GM21825 (cell line): ENCODE results near the gene PICK1.
"Not testable (repeated sequence)": the region's sequence is repeated elsewhere in the genome, so short reads cannot be mapped to it uniquely, and the experiment has no call there.

ENCODE experiments used
- ATAC-seq: cut with Tn5 transposase; IDR thresholded peaks from one replicate; pipeline ENCODE4 v1.9.1; 2021; ENCODE audit warnings: mild to moderate bottlenecking, moderate library complexity; ENCODE audit not compliant: unreplicated experiment

Gene PICK1

DNA sequence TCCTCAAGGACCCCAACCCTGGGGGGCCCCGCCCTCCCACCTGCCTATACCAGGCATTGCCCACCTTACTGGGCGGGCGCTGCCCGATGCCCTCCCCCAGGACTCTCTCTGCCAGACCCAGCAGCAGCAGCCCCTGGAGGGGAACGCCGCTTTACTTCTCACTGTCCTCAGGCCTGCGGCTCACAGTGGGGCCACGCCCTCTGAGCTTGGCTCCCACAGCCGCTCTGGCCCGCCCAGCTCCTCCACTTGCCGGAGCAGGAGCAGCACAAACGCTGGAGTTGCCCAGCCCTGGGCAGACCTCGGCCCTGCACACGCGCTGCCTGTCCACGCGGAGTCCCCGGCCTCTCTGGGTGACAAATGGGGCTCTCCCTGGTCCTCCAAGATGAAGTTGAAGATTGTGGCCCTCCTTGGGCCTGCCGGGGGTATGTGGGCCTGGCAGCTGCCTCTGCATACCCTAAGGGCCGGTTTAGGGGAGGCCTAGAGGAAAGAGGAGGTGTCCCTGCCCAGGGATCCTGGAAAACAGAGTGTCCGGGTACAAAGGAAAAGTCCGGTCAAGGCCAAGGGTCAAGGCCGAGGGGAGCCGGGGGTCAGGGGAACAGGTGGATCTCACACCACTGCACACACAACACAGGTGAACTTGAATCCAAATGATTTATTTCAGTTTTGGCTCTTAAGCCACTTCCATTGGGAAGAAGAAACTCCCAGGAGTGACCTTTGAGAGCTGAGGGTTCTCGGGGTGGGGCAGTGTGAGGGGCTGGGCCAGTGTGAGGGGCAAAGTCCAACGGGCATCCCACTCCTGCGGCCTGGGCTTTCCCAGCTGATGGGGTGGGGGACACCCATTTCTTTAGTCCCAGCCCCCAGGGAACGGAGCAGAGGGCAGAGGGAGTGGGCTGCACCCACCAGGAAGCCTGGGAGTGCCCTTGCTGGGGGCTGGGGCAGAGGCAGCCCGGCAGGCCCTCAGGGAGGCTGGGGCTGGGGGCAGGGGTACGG, 54.0 kb downstream of the PICK1 start:
- no peak for ATAC-seq

DNA sequence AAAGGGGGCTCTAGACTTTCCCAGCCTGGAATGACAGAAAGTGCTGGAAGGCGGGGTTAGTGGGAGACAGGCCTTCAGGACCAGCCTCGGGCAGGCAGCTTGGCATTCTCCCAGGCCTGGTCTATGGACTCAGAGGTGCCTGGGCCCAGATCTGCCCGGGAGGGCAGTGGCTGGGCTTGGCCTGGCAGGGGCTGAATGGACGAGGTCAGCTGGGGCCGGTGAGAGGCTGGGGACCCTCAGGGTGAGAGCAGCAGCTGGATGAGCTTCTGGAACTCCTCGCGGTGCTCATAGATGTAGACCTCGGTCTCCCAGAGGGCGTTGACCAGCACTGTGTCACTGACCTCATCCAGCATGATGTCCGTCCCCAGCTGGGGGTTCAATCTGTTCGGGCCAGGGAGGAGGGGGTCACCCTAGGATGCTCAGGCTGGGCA, 54.7 kb downstream of the PICK1 start:
- ATAC-seq = no peak

DNA sequence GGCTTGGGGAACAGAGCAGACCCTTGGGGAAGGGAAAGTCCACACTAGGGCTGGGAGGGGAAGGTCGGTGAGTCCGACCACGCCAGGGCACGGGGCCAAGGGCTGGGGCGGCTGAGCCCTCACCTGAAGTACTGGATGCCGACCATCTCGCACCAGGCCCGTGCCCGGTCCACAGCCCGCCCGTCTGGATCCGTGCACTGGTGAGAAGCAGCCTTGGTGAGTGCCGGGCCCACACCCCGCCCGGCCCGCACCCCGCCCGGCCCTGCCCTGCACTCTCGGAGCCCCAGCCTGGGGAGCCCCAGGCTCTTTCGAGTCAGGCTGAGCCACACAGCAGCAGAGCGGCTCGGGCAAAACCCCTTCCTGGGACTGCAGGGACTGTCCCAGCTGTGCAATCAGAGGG, 55.2 kb downstream of the PICK1 start:
- ATAC-seq = no peak

DNA sequence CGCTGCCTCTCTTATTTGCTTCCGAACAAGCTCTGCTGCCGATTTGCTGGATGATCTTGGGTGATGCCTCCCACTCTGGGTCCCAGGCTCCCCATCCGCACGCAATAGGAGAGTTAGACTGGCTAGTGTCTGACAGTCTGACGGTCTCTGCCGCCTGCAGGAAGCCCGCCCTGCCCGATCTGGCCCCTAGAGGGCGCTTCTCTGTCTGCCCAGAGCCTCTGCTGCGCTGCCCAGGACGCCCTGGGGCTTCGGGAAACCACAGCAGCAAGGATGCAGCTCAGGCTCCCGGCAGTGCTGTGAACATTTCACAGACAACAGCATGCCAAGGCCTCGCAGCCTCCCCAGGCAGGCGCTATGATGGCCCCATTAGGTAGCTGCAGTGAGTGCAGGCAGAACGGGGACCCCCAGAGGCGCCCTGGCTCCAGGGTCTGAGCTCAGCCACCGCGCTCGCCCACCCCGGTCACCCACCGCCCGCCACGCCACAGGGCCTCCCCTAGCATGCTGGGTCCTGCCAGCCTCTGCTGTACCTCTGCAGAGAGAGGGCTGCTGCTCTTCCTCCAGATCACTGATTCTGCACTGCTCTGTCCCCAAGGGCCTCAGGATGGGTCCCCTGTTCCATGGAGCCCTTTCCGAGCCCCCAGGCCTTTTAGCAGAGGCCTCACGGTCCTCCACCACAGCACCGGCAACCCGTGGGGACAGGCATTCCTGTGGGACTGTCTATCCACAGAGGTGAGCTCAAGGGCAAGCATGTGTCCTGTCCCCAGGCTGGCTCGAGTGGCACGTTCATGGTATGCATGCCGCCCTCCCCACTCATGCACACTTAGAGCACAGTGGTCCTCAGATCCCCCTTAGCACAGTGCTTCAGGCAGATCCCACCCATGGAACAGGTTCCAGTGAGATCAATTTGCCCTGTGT, 57.5 kb downstream of the PICK1 start:
- no peak for ATAC-seq

DNA sequence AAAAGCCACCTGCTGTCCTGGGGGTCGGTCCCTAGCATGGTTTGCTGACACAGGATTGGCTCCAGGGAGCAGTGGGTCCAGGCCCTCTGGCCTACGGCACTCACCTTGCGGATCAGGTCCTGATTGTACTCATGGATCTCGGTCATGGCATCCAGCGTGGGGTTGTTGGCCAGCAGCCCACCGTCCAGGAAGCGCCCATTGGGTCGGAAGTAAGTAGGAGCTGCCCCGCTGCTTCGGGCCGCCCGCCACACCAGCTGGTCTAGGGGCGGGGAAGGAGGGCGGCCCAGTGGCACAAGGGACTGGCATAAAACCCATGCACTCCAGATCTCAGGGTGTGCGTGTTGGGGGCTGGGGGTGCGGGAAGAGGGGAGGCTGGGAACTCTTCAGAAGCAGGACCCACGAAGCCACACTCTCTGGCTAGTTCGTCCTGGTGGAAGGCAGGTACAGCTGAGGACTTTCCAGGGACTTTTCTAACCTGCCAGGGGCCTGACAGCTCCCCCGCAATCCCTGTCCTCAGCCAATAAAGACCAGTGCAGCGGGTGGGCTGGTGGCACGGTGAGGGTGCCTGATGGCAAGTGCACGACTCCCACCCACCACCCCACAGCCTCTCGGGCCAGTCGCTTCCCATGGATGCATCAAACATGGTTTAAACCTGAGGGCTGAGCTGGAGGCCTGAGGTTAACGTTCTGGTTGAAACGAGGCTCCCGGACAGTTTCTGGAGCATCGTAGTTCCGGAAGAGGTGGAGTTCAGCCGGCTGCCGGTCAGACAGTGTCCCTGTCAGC, 58.4 kb downstream of the PICK1 start:
- ATAC-seq = no peak

DNA sequence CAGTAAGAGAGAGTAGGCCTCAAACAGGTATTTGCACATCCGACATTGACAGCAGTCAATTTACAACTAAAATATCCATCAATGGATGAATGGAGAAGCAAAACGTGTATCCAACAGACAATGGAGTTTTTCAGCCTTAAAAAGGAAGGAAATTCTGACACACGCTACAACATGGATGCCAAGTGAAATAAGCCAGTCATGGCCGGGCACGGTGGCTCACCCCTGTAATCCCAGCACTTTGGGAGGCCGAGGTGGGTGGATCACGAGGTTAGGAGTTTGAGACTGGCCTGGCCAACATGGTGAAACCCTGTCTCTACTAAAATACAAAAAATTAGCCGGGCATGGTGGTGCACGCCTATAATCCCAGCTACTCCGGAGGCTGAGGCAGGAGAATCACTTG, 60.4 kb downstream of the PICK1 start:
- not testable (repeated sequence) for ATAC-seq

DNA sequence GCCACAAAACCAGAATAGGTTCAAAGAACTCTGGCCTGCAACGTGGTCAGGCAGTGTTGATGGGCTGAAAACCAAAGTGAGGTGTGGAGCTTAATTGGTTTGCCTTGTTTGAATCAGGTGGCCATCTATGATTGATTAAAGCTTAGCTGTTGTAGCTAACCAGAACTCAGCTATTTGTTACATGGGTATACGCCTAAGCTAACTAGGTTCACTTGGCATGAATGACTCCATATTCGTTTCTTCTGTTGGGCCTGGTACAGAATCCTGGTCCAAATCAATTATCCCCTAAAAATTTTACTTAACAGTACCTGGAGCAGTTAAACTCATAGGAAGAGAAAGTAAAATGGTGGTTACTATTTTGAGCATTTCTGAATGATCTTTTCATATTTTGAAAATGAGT, 61.0 kb downstream of the PICK1 start:
- no peak for ATAC-seq

DNA sequence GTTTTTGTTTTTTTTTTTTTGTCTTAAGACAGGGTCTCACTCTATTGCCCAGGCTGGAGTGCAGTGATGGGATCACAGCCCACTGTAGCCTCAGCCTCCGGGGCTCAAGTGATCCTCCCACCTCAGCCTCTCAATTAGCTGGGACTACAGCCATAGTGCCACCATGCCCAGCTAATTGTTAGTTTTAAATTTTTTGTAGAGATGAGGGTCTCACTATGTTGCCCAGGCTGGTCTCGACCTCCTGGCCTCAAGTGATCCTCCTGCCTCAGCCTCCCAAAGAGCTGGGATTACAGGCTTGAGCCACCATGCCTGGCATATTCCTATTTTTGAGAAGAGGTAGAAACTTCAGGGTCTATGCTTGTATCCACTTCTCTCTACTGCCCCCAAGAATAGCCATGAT, 61.5 kb downstream of the PICK1 start:
- not testable (repeated sequence) for ATAC-seq

DNA sequence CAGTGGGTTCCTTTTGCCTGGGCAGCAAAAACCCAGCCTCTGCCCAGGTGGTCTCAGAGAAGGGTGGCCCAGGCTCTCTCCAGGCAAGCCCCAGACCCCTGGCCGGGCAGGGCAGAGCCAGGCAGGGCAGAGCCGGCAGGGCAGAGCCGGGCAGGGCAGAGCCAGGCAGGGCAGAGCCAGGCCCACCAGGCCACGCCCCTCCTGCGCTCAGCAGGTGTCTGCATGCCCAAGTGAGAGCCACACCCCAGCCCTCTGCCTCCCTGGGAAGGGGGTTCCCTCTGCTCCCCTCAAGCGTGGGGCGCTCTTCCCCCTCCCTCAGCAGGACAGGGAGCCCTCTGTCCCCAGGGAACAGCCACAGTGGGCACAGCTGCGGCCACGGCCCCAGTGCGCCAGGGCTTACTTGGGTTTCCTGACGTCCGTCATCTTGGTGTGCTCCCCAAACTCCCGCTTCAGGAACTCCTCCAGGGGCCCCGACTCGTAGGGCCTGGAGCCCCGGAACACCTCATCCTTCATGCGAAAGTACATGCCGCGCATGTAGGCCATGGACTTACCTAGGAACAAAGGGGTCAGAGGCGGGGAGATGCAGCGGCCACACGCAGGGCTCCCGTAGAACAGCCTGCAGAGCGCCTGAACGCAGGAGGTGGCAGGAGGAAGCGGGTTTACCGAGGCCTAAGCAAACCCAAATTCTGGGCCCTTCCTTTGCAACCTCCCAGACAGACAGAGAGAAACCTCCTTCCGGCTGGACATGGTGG, 63.3 kb downstream of the PICK1 start:
- no peak for ATAC-seq

DNA sequence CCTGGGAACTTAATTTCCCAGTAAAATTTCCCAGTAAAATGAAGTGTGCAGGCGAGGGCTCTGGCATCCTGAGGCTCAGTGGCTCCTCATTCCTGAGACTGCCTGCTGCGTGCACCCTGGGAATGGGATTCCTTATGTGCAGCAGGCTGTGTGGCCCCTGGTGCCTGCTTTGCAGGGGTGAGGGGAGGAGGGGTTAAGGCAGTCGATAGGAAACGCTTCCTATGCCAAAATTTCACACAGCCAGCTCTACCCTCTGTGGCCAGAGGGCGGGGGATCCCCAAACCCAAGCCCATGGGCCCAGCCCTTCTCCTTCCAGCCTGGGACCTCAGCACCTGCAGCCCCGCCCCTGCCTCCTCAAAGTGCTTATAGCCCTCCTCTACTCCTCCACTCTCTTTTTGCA, 65.4 kb downstream of the PICK1 start:
- no peak for ATAC-seq

DNA sequence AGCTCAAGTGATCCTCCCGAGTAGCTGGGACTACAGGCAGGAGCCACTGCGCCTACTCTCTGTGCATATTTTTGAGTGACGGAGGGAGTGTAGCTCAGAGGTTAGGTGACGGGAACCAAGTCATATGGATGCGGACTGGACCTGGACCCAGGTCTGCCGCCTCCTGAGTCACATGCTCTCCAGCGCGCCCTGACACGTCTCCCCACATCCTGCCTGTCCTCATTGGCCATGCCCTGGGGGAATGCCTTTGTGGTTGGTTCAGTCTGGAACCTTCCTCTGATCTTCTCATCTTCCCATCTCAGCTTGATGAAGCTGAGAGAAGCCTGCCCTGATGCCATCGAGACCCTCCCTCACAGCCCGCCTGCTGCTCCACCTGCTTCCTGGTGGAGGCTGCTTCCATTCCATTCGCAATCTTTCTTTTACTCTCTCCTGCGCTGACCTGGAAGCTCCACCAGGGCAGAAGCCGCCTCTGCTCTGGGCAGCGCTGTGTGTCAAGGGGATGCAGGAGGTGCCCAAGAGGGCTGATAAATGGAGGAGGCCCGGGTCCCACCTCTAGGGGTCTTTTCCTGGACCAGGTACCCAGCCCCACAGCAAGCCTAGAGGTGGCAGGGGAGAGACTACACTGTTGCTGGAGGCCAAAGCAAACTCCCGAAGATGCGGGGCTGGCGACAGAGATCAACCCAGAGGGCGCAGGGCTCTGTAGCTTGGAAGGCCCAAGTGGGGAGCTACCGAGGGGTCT, 67.2 kb downstream of the PICK1 start:
- no peak for ATAC-seq

DNA sequence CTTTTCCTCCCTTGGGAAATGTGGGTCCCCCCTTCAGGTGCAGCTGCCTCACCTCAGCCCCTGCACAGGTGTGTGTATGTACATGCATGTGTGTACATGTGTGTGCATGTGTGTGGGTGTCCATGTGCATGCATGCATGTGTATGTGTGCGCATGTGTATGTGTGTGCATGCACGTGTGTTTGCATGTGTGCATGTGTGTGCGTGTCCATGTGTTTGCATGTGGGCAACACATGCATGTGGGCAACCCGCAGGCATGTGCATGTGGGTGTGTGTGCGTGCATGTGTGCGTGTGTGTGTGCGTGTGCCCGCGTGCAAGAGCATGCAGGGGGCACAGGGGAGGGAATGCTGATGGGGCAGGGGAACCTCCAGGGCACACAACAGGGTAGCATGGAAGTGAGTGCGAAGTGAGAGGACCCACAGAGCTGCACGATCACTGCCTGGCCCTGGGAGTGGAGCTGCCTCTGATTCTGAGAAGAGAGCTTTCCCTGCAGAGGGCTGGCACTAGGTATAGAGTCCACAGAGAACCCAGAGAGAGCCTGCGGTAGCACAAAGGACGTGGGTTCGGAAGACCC, 67.9 kb downstream of the PICK1 start:
- ATAC-seq = no peak
